Breast epithelium (tissue), 3 donors: ENCODE measurements around the gene TMEM43.

Experiments
- POLR2AphosphoS5 ChIP-seq, 3 donors: sonication (generic); formaldehyde crosslinking; IDR thresholded peaks; one replicate each; pipeline ENCODE4 v1.6.1; 2017; ENCODE audit warnings: antibody characterized with exemption in 3 of 3
- TF ChIP-seq, protein P1 (sequence below), 3 donors: fragments of 450-650 bp; IDR thresholded peaks; one replicate each; pipeline ENCODE4 v1.5.1; 2016 to 2017; ENCODE audit warnings: antibody characterized with exemption in 3 of 3, mild to moderate bottlenecking in 3 of 3, moderate library complexity in 3 of 3

- TF ChIP-seq, protein P1, sequence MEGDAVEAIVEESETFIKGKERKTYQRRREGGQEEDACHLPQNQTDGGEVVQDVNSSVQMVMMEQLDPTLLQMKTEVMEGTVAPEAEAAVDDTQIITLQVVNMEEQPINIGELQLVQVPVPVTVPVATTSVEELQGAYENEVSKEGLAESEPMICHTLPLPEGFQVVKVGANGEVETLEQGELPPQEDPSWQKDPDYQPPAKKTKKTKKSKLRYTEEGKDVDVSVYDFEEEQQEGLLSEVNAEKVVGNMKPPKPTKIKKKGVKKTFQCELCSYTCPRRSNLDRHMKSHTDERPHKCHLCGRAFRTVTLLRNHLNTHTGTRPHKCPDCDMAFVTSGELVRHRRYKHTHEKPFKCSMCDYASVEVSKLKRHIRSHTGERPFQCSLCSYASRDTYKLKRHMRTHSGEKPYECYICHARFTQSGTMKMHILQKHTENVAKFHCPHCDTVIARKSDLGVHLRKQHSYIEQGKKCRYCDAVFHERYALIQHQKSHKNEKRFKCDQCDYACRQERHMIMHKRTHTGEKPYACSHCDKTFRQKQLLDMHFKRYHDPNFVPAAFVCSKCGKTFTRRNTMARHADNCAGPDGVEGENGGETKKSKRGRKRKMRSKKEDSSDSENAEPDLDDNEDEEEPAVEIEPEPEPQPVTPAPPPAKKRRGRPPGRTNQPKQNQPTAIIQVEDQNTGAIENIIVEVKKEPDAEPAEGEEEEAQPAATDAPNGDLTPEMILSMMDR (IDR thresholded peaks at IDR 0.05), result no peak
- no peak for TF ChIP-seq POLR2AphosphoS5 (IDR thresholded peaks at IDR 0.05)
Observed at GRCh38 chr3:14129296-14129695, 4.4 kb downstream of the TMEM43 start.
